Trophoblast cell (in vitro differentiated cells and primary cell): ENCODE data around the gene LRRTM3.

Experiments used
- DNase-seq, 2 donors: peaks; one replicate each; pipeline ENCODE4 v3.0.0-alpha.2; 2016
- H2AFZ ChIP-seq: 2 replicates; pipeline ENCODE4 v1.6.1; 2013; ENCODE audit warnings: low read length, moderate library complexity, mild to moderate bottlenecking; ENCODE audit not compliant: insufficient read depth, poor library complexity
- H2AK5ac ChIP-seq: 2 replicates; pipeline ENCODE4 v1.6.1; 2013; ENCODE audit warnings: mild to moderate bottlenecking, low read length
- H2BK120ac ChIP-seq: 2 replicates; pipeline ENCODE4 v1.6.1; 2013; ENCODE audit warnings: low read length, mild to moderate bottlenecking, moderate library complexity; ENCODE audit not compliant: insufficient read depth, poor library complexity
- H2BK12ac ChIP-seq: 2 replicates; pipeline ENCODE4 v1.6.1; 2013; ENCODE audit warnings: mild to moderate bottlenecking, low read length, moderate library complexity
- H2BK5ac ChIP-seq: 2 replicates; pipeline ENCODE4 v1.6.1; 2013; ENCODE audit warnings: low read length, low read depth, moderate library complexity, mild to moderate bottlenecking; ENCODE audit not compliant: poor library complexity
- H3K14ac ChIP-seq: 2 replicates; pipeline ENCODE4 v1.6.1; 2013; ENCODE audit warnings: mild to moderate bottlenecking, low read length
- H3K18ac ChIP-seq: 2 replicates; pipeline ENCODE4 v1.6.1; 2013; ENCODE audit warnings: mild to moderate bottlenecking, low read length
- H3K23ac ChIP-seq: 2 replicates; pipeline ENCODE4 v1.6.1; 2013; ENCODE audit warnings: low read length
- H3K27ac ChIP-seq: 2 replicates; pipeline ENCODE4 v1.5.1; 2013; ENCODE audit warnings: low read depth, mild to moderate bottlenecking, inconsistent platforms, low read length, moderate library complexity
- H3K27me3 ChIP-seq: 2 replicates; pipeline ENCODE4 v1.6.1; 2013; ENCODE audit warnings: inconsistent platforms, mild to moderate bottlenecking, low read length, moderate library complexity; ENCODE audit not compliant: insufficient read depth
- H3K36me3 ChIP-seq, 2 experiments: 1 replicate in 1 of 2; 2 replicates in 1 of 2; pipeline ENCODE4 v1.6.1; 2013; ENCODE audit warnings: low read length in 2 of 2, mild to moderate bottlenecking in 2 of 2, moderate library complexity in 1 of 2; ENCODE audit not compliant: insufficient read depth in 2 of 2, control insufficient read depth in 1 of 2
- H3K4ac ChIP-seq: 2 replicates; pipeline ENCODE4 v1.6.1; 2013; ENCODE audit warnings: low read depth, mild to moderate bottlenecking, low read length, moderate library complexity
- H3K4me1 ChIP-seq, 2 experiments: 1 replicate in 1 of 2; 2 replicates in 1 of 2; pipeline ENCODE4 v1.6.1; 2013; ENCODE audit warnings: low read length in 2 of 2, mild to moderate bottlenecking in 2 of 2, moderate library complexity in 1 of 2; ENCODE audit not compliant: insufficient read depth in 2 of 2, control insufficient read depth in 1 of 2
- H3K4me2 ChIP-seq: 2 replicates; pipeline ENCODE4 v1.6.1; 2013; ENCODE audit warnings: inconsistent platforms, mild to moderate bottlenecking, low read length, moderate library complexity
- H3K4me3 ChIP-seq: 2 replicates; pipeline ENCODE4 v1.5.1; 2013; ENCODE audit warnings: mild to moderate bottlenecking, low read depth, low read length, inconsistent platforms
- H3K79me1 ChIP-seq: one replicate; pipeline ENCODE4 v1.6.1; 2013; ENCODE audit warnings: low read length
- H3K79me2 ChIP-seq: 2 replicates; pipeline ENCODE4 v1.6.1; 2013; ENCODE audit warnings: low read length, mild to moderate bottlenecking; ENCODE audit not compliant: control insufficient read depth, insufficient read depth, poor library complexity
- H3K9ac ChIP-seq: 2 replicates; pipeline ENCODE4 v1.6.1; 2013; ENCODE audit warnings: mild to moderate bottlenecking, low read length
- H3K9me3 ChIP-seq: 2 replicates; pipeline ENCODE4 v1.6.1; 2013; ENCODE audit warnings: low read depth, mild to moderate bottlenecking, control low read depth, inconsistent platforms, low read length; ENCODE audit not compliant: insufficient read depth
- H4K12ac ChIP-seq: 2 replicates; pipeline ENCODE4 v1.6.1; 2013; ENCODE audit warnings: low read depth, mild to moderate bottlenecking, low read length, moderate library complexity
- H4K8ac ChIP-seq: 2 replicates; pipeline ENCODE4 v1.6.1; 2013; ENCODE audit warnings: low read depth, mild to moderate bottlenecking, low read length, moderate library complexity
- H4K91ac ChIP-seq: one replicate; pipeline ENCODE4 v1.6.1; 2013; ENCODE audit warnings: low read depth, mild to moderate bottlenecking, low read length, moderate library complexity
- WGBS: extraction: QIAGEN DNeasy Blood & Tissue Kit; methylation state at CpG from one replicate; pipeline ENCODE4 v1.1.7; 2013; ENCODE audit warnings: missing lambda C conversion rate; ENCODE audit not compliant: insufficient read length, insufficient coverage; ENCODE audit errors: extremely low coverage; 5-methylcytosine and 5-hydroxymethylcytosine counted together

LRRTM3 gene

DNA sequence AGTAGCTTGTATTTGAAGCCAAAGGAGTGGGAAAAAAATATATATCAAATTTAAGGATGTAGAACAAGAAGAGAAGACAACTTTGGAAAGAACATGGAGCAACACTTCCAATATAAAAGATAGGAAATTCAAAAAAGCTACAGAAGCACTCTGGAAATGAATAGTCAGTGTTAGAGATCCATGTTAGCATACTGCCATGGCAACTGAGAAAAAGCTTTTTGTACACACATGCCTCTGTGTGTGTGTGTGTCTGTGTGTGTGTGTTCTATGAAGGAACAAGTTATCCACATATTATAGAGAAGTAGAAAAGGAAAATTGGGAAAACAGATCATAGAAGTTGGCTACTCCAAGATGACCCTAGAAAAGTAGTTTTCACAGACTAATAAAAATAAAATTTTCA lies 96.3 kb downstream of the LRRTM3 start:
- no peak overlapping the region for H3K4ac ChIP-seq
- H3K27me3 ChIP-seq, result no peaks in the 10 kb centered on the region
- H3K79me2 ChIP-seq, result no peaks in the 10 kb centered on the region
- no peak overlapping the region for H2BK5ac ChIP-seq
- H2AK5ac ChIP-seq, result no peak overlapping the region
- no peak for DNase-seq
- H3K9me3 ChIP-seq, result no peaks in the 10 kb centered on the region
- no peak overlapping the region for H2BK120ac ChIP-seq
- H4K91ac ChIP-seq, result no peak overlapping the region
- no peak overlapping the region for H3K9ac ChIP-seq
- no peak overlapping the region for H3K4me3 ChIP-seq
- H3K23ac ChIP-seq, result no peak overlapping the region
- no peaks in the 10 kb centered on the region for H3K36me3 ChIP-seq
- no peak overlapping the region for H4K8ac ChIP-seq
- H3K27ac ChIP-seq, result no peak overlapping the region
- no peak overlapping the region for H3K18ac ChIP-seq
- H3K14ac ChIP-seq, result no peak overlapping the region
- H3K4me2 ChIP-seq, result no peak overlapping the region
- H3K79me1 ChIP-seq, result no peaks in the 10 kb centered on the region
- H4K12ac ChIP-seq, result no peak overlapping the region
- no peak overlapping the region for H2BK12ac ChIP-seq
- H3K4me1 ChIP-seq, result no peaks in the 10 kb centered on the region
- no peak overlapping the region for H2AFZ ChIP-seq

DNA sequence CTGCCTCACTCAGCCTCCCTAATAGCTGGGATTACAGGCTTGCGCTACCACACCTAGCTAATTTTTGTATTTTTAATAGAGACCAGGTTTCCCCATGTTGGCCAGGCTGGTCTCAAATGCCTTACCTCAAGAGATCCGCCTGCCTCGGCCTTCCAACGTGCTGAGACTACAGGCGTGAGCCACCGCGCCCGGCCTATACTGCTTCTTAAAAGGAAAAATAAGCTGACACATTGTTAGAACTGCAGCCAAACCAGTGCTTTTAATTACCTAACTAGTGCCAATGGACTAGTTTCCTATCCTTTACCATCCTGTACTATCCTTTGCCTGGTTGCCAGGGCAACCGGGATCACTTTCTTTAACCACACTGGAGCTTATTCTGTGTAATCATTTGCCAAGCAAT lies 108.0 kb downstream of the LRRTM3 start:
- Histone ChIP-seq H4K91ac (no peak overlapping the region), H3K14ac (no peak overlapping the region), H2AFZ (no peak overlapping the region), H2BK5ac (no peak overlapping the region), H3K27me3 (no peaks in the 10 kb centered on the region), H4K12ac (no peak overlapping the region), H2BK120ac (no peak overlapping the region), H3K79me2 (no peaks in the 10 kb centered on the region), H3K9me3 (no peaks in the 10 kb centered on the region), H3K23ac (no peak overlapping the region), H2BK12ac (no peak overlapping the region), H3K27ac (no peak overlapping the region), H3K79me1 (no peaks in the 10 kb centered on the region), H3K9ac (no peak overlapping the region), H2AK5ac (no peak overlapping the region), H3K18ac (no peak overlapping the region), H4K8ac (no peak overlapping the region), H3K4ac (no peak overlapping the region), H3K4me2 (no peak overlapping the region), H3K4me1 (no peaks in the 10 kb centered on the region), H3K36me3 (no peaks in the 10 kb centered on the region), H3K4me3 (no peak overlapping the region)
- no peak for DNase-seq
- WGBS, result no CpG with 5 or more reads among the region's 9 CpGs

DNA sequence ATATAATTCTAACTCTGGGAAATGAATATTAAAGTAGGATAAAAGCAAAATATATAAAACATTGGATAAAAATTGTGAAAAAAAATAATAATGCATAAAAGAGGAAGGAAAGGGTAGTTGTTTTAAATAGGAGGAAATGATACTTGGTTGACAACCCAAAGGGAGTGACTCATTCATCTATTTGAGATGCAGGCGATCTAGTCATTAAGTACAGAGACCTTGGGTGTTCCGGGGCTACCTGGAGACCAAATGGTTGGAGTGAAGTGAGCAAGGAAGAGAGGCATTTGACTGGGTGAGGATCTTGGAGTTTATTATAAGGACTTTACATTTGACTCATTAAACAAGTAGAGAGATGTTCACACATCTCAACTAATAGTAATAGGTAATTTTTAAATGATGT lies 111.0 kb downstream of the LRRTM3 start:
- Histone ChIP-seq H3K18ac (no peak overlapping the region), H3K27ac (no peak overlapping the region), H3K9me3 (no peaks in the 10 kb centered on the region), H4K12ac (no peak overlapping the region), H3K4me2 (no peak overlapping the region), H2AFZ (no peak overlapping the region), H3K4me1 (no peaks in the 10 kb centered on the region), H3K4me3 (no peak overlapping the region), H2BK120ac (no peak overlapping the region), H3K4ac (no peak overlapping the region), H3K36me3 (no peaks in the 10 kb centered on the region), H2BK12ac (no peak overlapping the region), H2AK5ac (no peak overlapping the region), H4K91ac (no peak overlapping the region), H3K9ac (no peak overlapping the region), H3K23ac (no peak overlapping the region), H2BK5ac (no peak overlapping the region), H3K79me2 (no peaks in the 10 kb centered on the region), H3K14ac (no peak overlapping the region), H3K79me1 (no peaks in the 10 kb centered on the region), H4K8ac (no peak overlapping the region), H3K27me3 (no peaks in the 10 kb centered on the region)
- no peak for DNase-seq
- no CpG with 5 or more reads among the region's 2 CpGs for WGBS

DNA sequence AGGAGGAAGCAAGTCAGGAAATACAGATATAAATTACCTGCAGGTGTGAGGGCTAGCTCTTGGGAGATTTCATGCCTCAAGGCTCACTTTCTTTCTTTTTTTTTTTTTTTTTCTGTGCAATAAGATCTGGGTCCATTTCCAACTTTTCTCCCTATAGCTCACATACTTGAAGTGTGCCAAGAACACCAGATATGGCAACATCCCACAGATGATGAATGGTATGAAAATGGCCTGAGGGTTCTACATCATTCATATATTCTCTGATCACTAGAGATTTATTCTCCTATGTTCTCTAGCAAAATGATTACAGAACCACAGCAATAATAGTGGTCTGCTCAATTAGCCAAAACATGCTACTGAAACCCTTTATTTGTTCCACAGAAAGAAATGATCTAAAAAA lies 117.2 kb downstream of the LRRTM3 start:
- no peak overlapping the region for H3K18ac ChIP-seq
- H2BK12ac ChIP-seq, result no peak overlapping the region
- no peak overlapping the region for H2BK120ac ChIP-seq
- H2AFZ ChIP-seq, result no peak overlapping the region
- no peaks in the 10 kb centered on the region for H3K79me1 ChIP-seq
- no peaks in the 10 kb centered on the region for H3K4me1 ChIP-seq
- no peak overlapping the region for H3K4ac ChIP-seq
- H4K8ac ChIP-seq, result no peak overlapping the region
- no peak overlapping the region for H2AK5ac ChIP-seq
- no peaks in the 10 kb centered on the region for H3K9me3 ChIP-seq
- no peak overlapping the region for H3K4me2 ChIP-seq
- no peak overlapping the region for H3K14ac ChIP-seq
- no peaks in the 10 kb centered on the region for H3K79me2 ChIP-seq
- H3K27me3 ChIP-seq, result no peaks in the 10 kb centered on the region
- no peak overlapping the region for H3K9ac ChIP-seq
- DNase-seq, result no peak
- H4K12ac ChIP-seq, result no peak overlapping the region
- H3K36me3 ChIP-seq, result no peaks in the 10 kb centered on the region
- no peak overlapping the region for H3K4me3 ChIP-seq
- H3K27ac ChIP-seq, result no peak overlapping the region
- H2BK5ac ChIP-seq, result no peak overlapping the region
- no peak overlapping the region for H3K23ac ChIP-seq
- no peak overlapping the region for H4K91ac ChIP-seq

DNA sequence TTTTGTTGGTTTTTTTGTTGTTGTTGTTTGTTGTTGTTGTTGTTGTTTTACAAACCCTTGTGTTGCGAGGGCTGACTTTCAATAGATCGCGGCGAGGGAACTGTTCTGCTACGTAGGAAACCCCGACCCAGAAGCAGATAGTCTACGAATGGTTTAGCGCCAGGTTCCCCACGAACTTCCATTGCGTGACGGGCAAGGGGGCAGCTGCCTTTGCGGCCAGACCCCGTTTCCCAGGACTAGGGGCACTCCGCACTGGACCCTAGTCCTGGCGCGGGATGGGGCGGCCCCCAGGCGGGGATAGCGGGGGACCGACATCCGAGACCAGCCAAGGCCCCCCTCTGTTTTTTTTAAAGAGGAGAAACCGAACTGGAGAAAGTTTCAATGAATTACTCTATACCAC lies 119.6 kb downstream of the LRRTM3 start:
- Histone ChIP-seq H3K36me3 (no peaks in the 10 kb centered on the region), H3K4me3 (no peak overlapping the region), H4K8ac (no peak overlapping the region), H3K9me3 (no peaks in the 10 kb centered on the region), H3K9ac (no peak overlapping the region), H3K4me2 (no peak overlapping the region), H2BK12ac (no peak overlapping the region), H2BK120ac (no peak overlapping the region), H3K18ac (no peak overlapping the region), H3K4me1 (no peaks in the 10 kb centered on the region), H3K23ac (no peak overlapping the region), H2AK5ac (no peak overlapping the region), H4K91ac (no peak overlapping the region), H4K12ac (no peak overlapping the region), H3K27me3 (no peaks in the 10 kb centered on the region), H3K27ac (no peak overlapping the region), H3K79me1 (no peaks in the 10 kb centered on the region), H3K4ac (no peak overlapping the region), H2AFZ (no peak overlapping the region), H2BK5ac (no peak overlapping the region), H3K14ac (no peak overlapping the region), H3K79me2 (no peaks in the 10 kb centered on the region)
- no peak for DNase-seq
- WGBS, result no CpG with 5 or more reads among the region's 22 CpGs
